ENCODE results near the gene ZWILCH. TPM values are rescaled to one million over a fixed set of nuclear protein-coding genes. Genes with fewer than 3 reads are reported as not detected.
"Not testable (repeated sequence)": the region's sequence is repeated elsewhere in the genome, so short reads cannot be mapped to it uniquely, and the experiment has no call there.

Gene ZWILCH
- total RNA-seq: 4.1 TPM
- long read RNA-seq, partial matches to known transcripts: 0 of 6 reads
- long read RNA-seq, other reads (novel, unspliced or antisense): 1 of 6 reads

DNA sequence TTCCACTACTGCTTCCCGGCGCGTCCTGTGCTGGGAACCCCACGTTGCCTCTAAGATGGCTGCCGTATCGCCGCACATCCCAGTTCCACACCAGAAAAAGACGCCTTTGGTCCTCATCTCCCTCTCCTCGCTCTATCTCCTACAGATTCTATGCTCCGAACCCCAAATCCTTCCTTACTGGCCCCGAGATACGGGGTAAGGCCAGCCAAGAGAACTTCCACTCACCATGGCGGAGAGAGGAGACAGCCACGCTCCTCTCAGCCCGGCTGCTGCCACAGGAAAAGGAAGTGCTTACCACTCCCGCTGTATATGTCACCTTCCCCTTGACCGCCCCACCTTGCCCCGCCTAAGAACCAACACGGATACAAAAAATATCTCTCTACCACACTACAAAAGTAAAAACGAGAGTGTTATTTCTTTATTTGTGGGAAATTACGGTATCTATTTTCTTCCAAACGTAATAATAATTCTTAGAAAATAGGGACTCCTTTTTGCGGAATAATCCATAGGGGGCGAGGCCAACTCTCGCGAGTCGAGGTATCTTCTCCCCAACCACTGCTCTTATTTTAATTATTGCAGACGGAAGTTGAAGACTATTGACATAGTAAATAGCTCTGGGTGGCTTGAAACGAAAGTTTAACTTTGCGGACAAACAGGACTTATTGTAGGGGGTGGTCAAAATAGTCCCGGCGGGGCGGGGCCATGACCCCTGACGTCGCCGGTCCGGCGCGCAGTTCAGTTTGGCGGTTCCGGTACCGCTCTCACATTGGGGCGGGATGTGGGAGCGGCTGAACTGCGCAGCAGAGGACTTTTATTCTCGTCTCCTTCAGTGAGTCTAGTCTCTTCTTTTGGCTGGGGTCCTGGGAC lies at the start of gene ZWILCH, which contains the start of gene RPL4:
Gene ZWILCH (plus strand): TSS at position 764 of the 867 bp plus-strand sequence. CDS start 13 bp downstream, at position 777.
Gene RPL4 (minus strand): TSS at position 293 of the 867 bp plus-strand sequence. CDS start 65 bp downstream, at position 228.
- peak; percentile 96 to 97 for ATAC-seq
- no peaks in the 10 kb centered on the region for H3K9me3 ChIP-seq
- H3K4me3 ChIP-seq: peak within 1 kb of the TSS; percentile 99
- no peaks in the 10 kb centered on the region for H3K27me3 ChIP-seq (ENCODE audit: low read depth)
- H3K36me3 ChIP-seq: peaks cover 36% of the 10 kb centered on the region
- peaks cover 38% of the 10 kb centered on the region for H3K4me1 ChIP-seq
- TF ChIP-seq, protein P1, sequence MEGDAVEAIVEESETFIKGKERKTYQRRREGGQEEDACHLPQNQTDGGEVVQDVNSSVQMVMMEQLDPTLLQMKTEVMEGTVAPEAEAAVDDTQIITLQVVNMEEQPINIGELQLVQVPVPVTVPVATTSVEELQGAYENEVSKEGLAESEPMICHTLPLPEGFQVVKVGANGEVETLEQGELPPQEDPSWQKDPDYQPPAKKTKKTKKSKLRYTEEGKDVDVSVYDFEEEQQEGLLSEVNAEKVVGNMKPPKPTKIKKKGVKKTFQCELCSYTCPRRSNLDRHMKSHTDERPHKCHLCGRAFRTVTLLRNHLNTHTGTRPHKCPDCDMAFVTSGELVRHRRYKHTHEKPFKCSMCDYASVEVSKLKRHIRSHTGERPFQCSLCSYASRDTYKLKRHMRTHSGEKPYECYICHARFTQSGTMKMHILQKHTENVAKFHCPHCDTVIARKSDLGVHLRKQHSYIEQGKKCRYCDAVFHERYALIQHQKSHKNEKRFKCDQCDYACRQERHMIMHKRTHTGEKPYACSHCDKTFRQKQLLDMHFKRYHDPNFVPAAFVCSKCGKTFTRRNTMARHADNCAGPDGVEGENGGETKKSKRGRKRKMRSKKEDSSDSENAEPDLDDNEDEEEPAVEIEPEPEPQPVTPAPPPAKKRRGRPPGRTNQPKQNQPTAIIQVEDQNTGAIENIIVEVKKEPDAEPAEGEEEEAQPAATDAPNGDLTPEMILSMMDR (IDR thresholded peaks at IDR 0.05): peak; percentile 7
- peak; percentile 88 for DNase-seq
- peak within 1 kb of the TSS; percentile 97 for H3K27ac ChIP-seq
- intact Hi-C loops (cut with DNase I): no loop called here

GRCh38 chr15:66456211-66456610 lies 48.9 kb upstream of the ZWILCH start:
- Histone ChIP-seq H3K27me3 (ENCODE audit: low read depth) (no peaks in the 10 kb centered on the region), H3K9me3 (no peaks in the 10 kb centered on the region), H3K27ac (no peak overlapping the region), H3K4me1 (peaks cover 10% of the 10 kb centered on the region), H3K4me3 (no peak overlapping the region), H3K36me3 (peaks cover 10% of the 10 kb centered on the region)
- intact Hi-C loops (cut with DNase I): no loop called here
- TF ChIP-seq, protein P1 (IDR thresholded peaks at IDR 0.05): no peak
- ATAC-seq (no peak), DNase-seq (no peak)

GRCh38 chr15:66459818-66460615 lies 45.1 kb upstream of the ZWILCH start:
- Histone ChIP-seq H3K27ac (no peak overlapping the region), H3K36me3 (no peaks in the 10 kb centered on the region), H3K4me3 (no peak overlapping the region), H3K9me3 (no peaks in the 10 kb centered on the region), H3K27me3 (ENCODE audit: low read depth) (no peaks in the 10 kb centered on the region), H3K4me1 (peaks cover 9% of the 10 kb centered on the region)
- ATAC-seq (peak in 1 of 2 donors; percentile 25), DNase-seq (no peak)
- intact Hi-C loops (cut with DNase I): no loop called here
- TF ChIP-seq, protein P1 (IDR thresholded peaks at IDR 0.05): no peak

DNA sequence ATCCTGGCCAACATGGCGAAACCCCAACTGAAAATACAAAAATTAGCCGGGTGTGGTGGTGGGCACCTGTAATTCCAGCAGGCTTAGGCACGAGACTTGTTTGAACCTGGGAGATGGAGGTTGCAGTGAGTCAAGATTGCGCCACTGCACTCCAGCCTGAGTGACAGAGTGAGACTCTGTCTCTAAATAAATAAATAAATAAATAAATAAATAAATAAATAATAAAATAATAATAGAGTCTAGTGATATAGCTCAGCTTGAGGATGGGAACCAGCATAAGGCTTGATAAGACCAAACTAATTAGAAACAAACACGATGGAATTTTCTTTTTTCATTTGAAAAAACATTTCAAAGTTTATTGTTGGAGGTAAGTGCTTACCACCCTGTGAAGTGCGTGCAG lies 43.8 kb upstream of the ZWILCH start:
- H3K4me1 ChIP-seq; H3K36me3 ChIP-seq; ATAC-seq; H3K27me3 ChIP-seq (ENCODE audit: low read depth); H3K4me3 ChIP-seq; DNase-seq; intact Hi-C loops (cut with DNase I); H3K9me3 ChIP-seq; H3K27ac ChIP-seq: not testable (repeated sequence)

- ATAC-seq: no peak
These were observed 43.2 kb upstream of the ZWILCH start for GRCh38 chr15:66461917-66462316.

More at GRCh38 chr15:66461917-66462316, 43.2 kb upstream of the ZWILCH start:
- Histone ChIP-seq H3K36me3 (no peaks in the 10 kb centered on the region), H3K27ac (no peak overlapping the region), H3K4me3 (no peak overlapping the region), H3K4me1 (peaks cover 9% of the 10 kb centered on the region), H3K9me3 (no peaks in the 10 kb centered on the region), H3K27me3 (ENCODE audit: low read depth) (no peaks in the 10 kb centered on the region)
- DNase-seq: no peak
- intact Hi-C loops (cut with DNase I): no loop called here
- TF ChIP-seq, protein P1 (IDR thresholded peaks at IDR 0.05): no peak

Data from lower lobe of right lung (tissue), 2 donors.